ENCODE data around the gene ARHGEF1. TPM values are rescaled to one million over a fixed set of nuclear protein-coding genes. Genes with fewer than 3 reads are reported as not detected.

Gene ARHGEF1
- total RNA-seq, 1 donor, result 35.0 TPM

- DNase-seq (ENCODE audit: low read depth), result no peak
- TF ChIP-seq CTCF (IDR thresholded peaks at IDR 0.05; ENCODE audit: insufficient read depth, low read depth, low read length), result no peak
- no peak overlapping the region for H3K4me3 ChIP-seq (ENCODE audit: low read depth, low read length)
Observed at GRCh38 chr19:41920882-41921576, 38.0 kb downstream of the ARHGEF1 start.

- H3K4me3 ChIP-seq (ENCODE audit: low read depth, low read length), result no peak overlapping the region
- no peak for DNase-seq (ENCODE audit: low read depth)
- TF ChIP-seq CTCF (IDR thresholded peaks at IDR 0.05; ENCODE audit: insufficient read depth, low read depth, low read length), result no peak
Observed at GRCh38 chr19:41921577-41922576, 38.9 kb downstream of the ARHGEF1 start.

- no peak for TF ChIP-seq CTCF (IDR thresholded peaks at IDR 0.05; ENCODE audit: insufficient read depth, low read depth, low read length)
- no peak overlapping the region for H3K4me3 ChIP-seq (ENCODE audit: low read depth, low read length)
- DNase-seq (ENCODE audit: low read depth), result no peak
Observed at GRCh38 chr19:41922585-41922984, 39.6 kb downstream of the ARHGEF1 start.

GRCh38 chr19:41923045-41923788 is 40.2 kb downstream of the ARHGEF1 start:
- TF ChIP-seq CTCF (IDR thresholded peaks at IDR 0.05; ENCODE audit: insufficient read depth, low read depth, low read length), result no peak
- no peak overlapping the region for H3K4me3 ChIP-seq (ENCODE audit: low read depth, low read length)
- DNase-seq (ENCODE audit: low read depth), result no peak

- no peak for DNase-seq (ENCODE audit: low read depth)
- no peak overlapping the region for H3K4me3 ChIP-seq (ENCODE audit: low read depth, low read length)
- TF ChIP-seq CTCF (IDR thresholded peaks at IDR 0.05; ENCODE audit: insufficient read depth, low read depth, low read length), result no peak
Observed at GRCh38 chr19:41924151-41925145, 41.5 kb downstream of the ARHGEF1 start.

Data from fibroblast of villous mesenchyme (primary cell).